ENCODE results near the gene MYO7A.

GRCh38 chr11:77139201-77139600 lies 11.2 kb downstream of the MYO7A start:
- TF ChIP-seq, protein P1, sequence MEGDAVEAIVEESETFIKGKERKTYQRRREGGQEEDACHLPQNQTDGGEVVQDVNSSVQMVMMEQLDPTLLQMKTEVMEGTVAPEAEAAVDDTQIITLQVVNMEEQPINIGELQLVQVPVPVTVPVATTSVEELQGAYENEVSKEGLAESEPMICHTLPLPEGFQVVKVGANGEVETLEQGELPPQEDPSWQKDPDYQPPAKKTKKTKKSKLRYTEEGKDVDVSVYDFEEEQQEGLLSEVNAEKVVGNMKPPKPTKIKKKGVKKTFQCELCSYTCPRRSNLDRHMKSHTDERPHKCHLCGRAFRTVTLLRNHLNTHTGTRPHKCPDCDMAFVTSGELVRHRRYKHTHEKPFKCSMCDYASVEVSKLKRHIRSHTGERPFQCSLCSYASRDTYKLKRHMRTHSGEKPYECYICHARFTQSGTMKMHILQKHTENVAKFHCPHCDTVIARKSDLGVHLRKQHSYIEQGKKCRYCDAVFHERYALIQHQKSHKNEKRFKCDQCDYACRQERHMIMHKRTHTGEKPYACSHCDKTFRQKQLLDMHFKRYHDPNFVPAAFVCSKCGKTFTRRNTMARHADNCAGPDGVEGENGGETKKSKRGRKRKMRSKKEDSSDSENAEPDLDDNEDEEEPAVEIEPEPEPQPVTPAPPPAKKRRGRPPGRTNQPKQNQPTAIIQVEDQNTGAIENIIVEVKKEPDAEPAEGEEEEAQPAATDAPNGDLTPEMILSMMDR (IDR thresholded peaks at IDR 0.05), result no peak
- TF ChIP-seq POLR2AphosphoS5 (IDR thresholded peaks at IDR 0.05), result no peak
